Measurements from ENCODE around the gene TARS2. TPM values are rescaled to one million over a fixed set of nuclear protein-coding genes. Genes with fewer than 3 reads are reported as not detected.

Gene TARS2
- total RNA-seq, 1 experiment from 2014 or later = 40.4 TPM

- DNase-seq (ENCODE audit: extremely low read depth, low read depth) = no peak
Observed at GRCh38 chr1:150535511-150536287, 48.5 kb downstream of the TARS2 start.

GRCh38 chr1:150536836-150537731 is 49.9 kb downstream of the TARS2 start:
- no peak for DNase-seq (ENCODE audit: extremely low read depth, low read depth)

GRCh38 chr1:150537732-150538684 is 50.8 kb downstream of the TARS2 start:
- DNase-seq (ENCODE audit: extremely low read depth, low read depth) = no peak

GRCh38 chr1:150543500-150544143 is 56.4 kb downstream of the TARS2 start:
- DNase-seq (ENCODE audit: extremely low read depth, low read depth) = no peak

- no peak for DNase-seq (ENCODE audit: extremely low read depth, low read depth)
Observed at GRCh38 chr1:150544204-150544603, 57.0 kb downstream of the TARS2 start.

- DNase-seq (ENCODE audit: extremely low read depth, low read depth) = no peak
Observed at GRCh38 chr1:150545486-150546032, 58.3 kb downstream of the TARS2 start.

GRCh38 chr1:150546294-150546937 is 59.2 kb downstream of the TARS2 start:
- DNase-seq (ENCODE audit: extremely low read depth, low read depth) = no peak

- DNase-seq (ENCODE audit: extremely low read depth, low read depth) = no peak
Observed at GRCh38 chr1:150548324-150548631, 61.1 kb downstream of the TARS2 start.

GRCh38 chr1:150548632-150549495 is 61.6 kb downstream of the TARS2 start, which contains the start of gene ADAMTSL4:
Gene ADAMTSL4 (plus strand): TSS chr1:150549408. CDS start chr1:150552289, 2,881 bp downstream.
- DNase-seq (ENCODE audit: extremely low read depth, low read depth) = no peak

GRCh38 chr1:150549496-150550221 is 62.4 kb downstream of the TARS2 start:
- DNase-seq (ENCODE audit: extremely low read depth, low read depth) = no peak

GRCh38 chr1:150550222-150551050 is 63.2 kb downstream of the TARS2 start:
- no peak for DNase-seq (ENCODE audit: extremely low read depth, low read depth)

- no peak for DNase-seq (ENCODE audit: extremely low read depth, low read depth)
Observed at GRCh38 chr1:150551051-150551783, 64.0 kb downstream of the TARS2 start.

GRCh38 chr1:150551784-150552127 is 64.5 kb downstream of the TARS2 start:
- DNase-seq (ENCODE audit: extremely low read depth, low read depth) = no peak

- no peak for DNase-seq (ENCODE audit: extremely low read depth, low read depth)
Observed at GRCh38 chr1:150552128-150552910, 65.1 kb downstream of the TARS2 start.

GRCh38 chr1:150552911-150553289 is 65.7 kb downstream of the TARS2 start:
- DNase-seq (ENCODE audit: extremely low read depth, low read depth) = no peak

All from NCI-H460 (cell line).